Liver (tissue), 9 donors: Measurements from ENCODE around the gene PELI3. TPM values are rescaled to one million over a fixed set of nuclear protein-coding genes. Genes with fewer than 3 reads are reported as not detected.

Experiments
- DNase-seq: peaks from one replicate; pipeline ENCODE4 v3.0.0-alpha.2; 2017; ENCODE audit warnings: low spot score
- H3K27ac ChIP-seq, 2 donors: one replicate each; pipeline ENCODE4 v1.7.0; 2013; ENCODE audit warnings: inconsistent platforms in 2 of 2, low read length in 2 of 2, control low read depth in 1 of 2, low read depth in 1 of 2, mild to moderate bottlenecking in 1 of 2
- H3K27me3 ChIP-seq, 4 donors: one replicate each; pipeline versions ENCODE4 v1.6.1 to v1.7.0; 2013; ENCODE audit warnings: low read length in 3 of 4, inconsistent platforms in 1 of 4, mild to moderate bottlenecking in 1 of 4, moderate library complexity in 1 of 4; ENCODE audit not compliant: control insufficient read depth in 4 of 4, insufficient read depth in 4 of 4
- H3K36me3 ChIP-seq, 4 donors: one replicate each; pipeline versions ENCODE4 v1.6.1 to v1.7.0; 2013; ENCODE audit warnings: low read length in 3 of 4, mild to moderate bottlenecking in 3 of 4, low read depth in 1 of 4, moderate library complexity in 1 of 4; ENCODE audit not compliant: control insufficient read depth in 4 of 4, insufficient read depth in 3 of 4
- H3K4me1 ChIP-seq, 4 donors: one replicate each; pipeline versions ENCODE4 v1.6.1 to v1.7.0; 2013; ENCODE audit warnings: low read length in 3 of 4, mild to moderate bottlenecking in 3 of 4, moderate library complexity in 1 of 4; ENCODE audit not compliant: control insufficient read depth in 4 of 4, insufficient read depth in 4 of 4
- H3K4me3 ChIP-seq, 3 donors: one replicate each; pipeline versions ENCODE4 v1.6.1 to v1.7.0; 2013; ENCODE audit warnings: low read length in 3 of 3, control low read depth in 1 of 3, low read depth in 1 of 3, mild to moderate bottlenecking in 1 of 3
- H3K9ac ChIP-seq, 2 donors: one replicate each; pipeline ENCODE4 v1.7.0; 2013; ENCODE audit warnings: low read length in 2 of 2, mild to moderate bottlenecking in 2 of 2, moderate library complexity in 2 of 2, control low read depth in 1 of 2, low read depth in 1 of 2
- H3K9me3 ChIP-seq, 4 donors: one replicate each; pipeline versions ENCODE4 v1.6.1 to v1.7.0; 2013; ENCODE audit warnings: low read length in 3 of 4; ENCODE audit not compliant: control insufficient read depth in 4 of 4
- EGR1 ChIP-seq, 2 donors: IDR thresholded peaks; 2 replicates each; pipeline ENCODE4 v1.6.1; 2016 to 2018; ENCODE audit warnings: antibody characterized with exemption in 2 of 2, low read depth in 2 of 2
- FOXA1 ChIP-seq: IDR thresholded peaks from 2 replicates; pipeline ENCODE4 v1.6.1; 2016; ENCODE audit warnings: antibody characterized with exemption
- FOXA2 ChIP-seq: IDR thresholded peaks from 2 replicates; pipeline ENCODE4 v1.6.1; 2016; ENCODE audit warnings: antibody characterized with exemption
- GABPA ChIP-seq, 2 donors: IDR thresholded peaks in 1 of 2; conservative IDR thresholded peaks in 1 of 2; 2 replicates each; pipeline ENCODE4 v1.6.1; 2016; ENCODE audit warnings: antibody characterized with exemption in 2 of 2, mild to moderate bottlenecking in 1 of 2, moderate library complexity in 1 of 2
- HNF4A ChIP-seq, 2 donors: conservative IDR thresholded peaks; 2 replicates each; pipeline ENCODE4 v1.6.1; 2016; ENCODE audit warnings: antibody characterized with exemption in 2 of 2, mild to moderate bottlenecking in 2 of 2
- HNF4G ChIP-seq: IDR thresholded peaks from 2 replicates; pipeline ENCODE4 v1.6.1; 2016; ENCODE audit warnings: antibody characterized with exemption
- JUND ChIP-seq, 2 donors: IDR thresholded peaks; 2 replicates each; pipeline ENCODE4 v1.6.1; 2016; ENCODE audit warnings: antibody characterized with exemption in 2 of 2
- NR2F2 ChIP-seq: IDR thresholded peaks from 2 replicates; pipeline ENCODE4 v1.6.1; 2016; ENCODE audit warnings: antibody characterized with exemption
- RAD21 ChIP-seq, 2 donors: IDR thresholded peaks; 2 replicates each; pipeline ENCODE4 v1.6.1; 2016; ENCODE audit warnings: antibody characterized with exemption in 2 of 2, mild to moderate bottlenecking in 2 of 2
- RXRA ChIP-seq, 2 donors: IDR thresholded peaks; 2 replicates each; pipeline ENCODE4 v1.6.1; 2017 to 2018; ENCODE audit warnings: antibody characterized with exemption in 2 of 2, mild to moderate bottlenecking in 1 of 2
- TAF1 ChIP-seq: conservative IDR thresholded peaks from 2 replicates; pipeline ENCODE4 v1.6.1; 2016; ENCODE audit warnings: antibody characterized with exemption, mild to moderate bottlenecking
- YY1 ChIP-seq: IDR thresholded peaks from 2 replicates; pipeline ENCODE4 v1.6.1; 2016; ENCODE audit warnings: antibody characterized with exemption, mild to moderate bottlenecking
- WGBS: extraction: QIAGEN DNeasy Blood & Tissue Kit; methylation state at CpG from one replicate; pipeline ENCODE4 v1.1.7; 2013; 5-methylcytosine and 5-hydroxymethylcytosine counted together
- polyA plus RNA-seq, 2 donors: library from polyadenylated mRNA; stranded (reverse) in 1 of 2; unstranded in 1 of 2; fragments of 200-250 nt in 1 of 2; fragments of >200 nt in 1 of 2; fragmentation: Nextera tagmentation in 1 of 2; extraction: Ambion mirVana in 1 of 2; gene quantifications; one replicate each; pipeline versions ENCODE4 v1.2.1 to v1.2.3, GENCODE V29; 2013 to 2015
- total RNA-seq, 2 donors: library from RNA; depleted of rRNA; stranded (reverse); fragments of >200 nt; gene quantifications; one replicate each; pipeline ENCODE4 v1.2.3, GENCODE V29; 2014
- TF ChIP-seq, protein P1 (sequence below): IDR thresholded peaks from 2 replicates; pipeline ENCODE4 v1.6.1; 2016; ENCODE audit warnings: antibody characterized with exemption
- TF ChIP-seq, protein P2 (sequence below): IDR thresholded peaks from 2 replicates; pipeline ENCODE4 v1.6.1; 2016; ENCODE audit warnings: antibody characterized with exemption
- TF ChIP-seq, protein P3 (sequence below): IDR thresholded peaks from 2 replicates; pipeline ENCODE4 v1.6.1; 2016; ENCODE audit warnings: antibody characterized with exemption, mild to moderate bottlenecking
- TF ChIP-seq, protein P4 (sequence below): fragments of 150-350 bp; IDR thresholded peaks from 2 replicates; pipeline ENCODE4 v1.5.1; 2017; ENCODE audit warnings: improper control_type of control experiment, low read depth, low read length; ENCODE audit not compliant: missing input control
- TF ChIP-seq, protein P5 (sequence below): IDR thresholded peaks from 2 replicates; pipeline ENCODE4 v1.6.1; 2016; ENCODE audit warnings: antibody characterized with exemption
- donor health status: healthy.
- donor health status: healthy.
- donor health status: healthy.
- donor health status: healthy.
- donor health status: healthy.

PELI3 gene
- total and polyA plus RNA-seq, 4 donors = 1.7 to 5.4 (median 2.1) TPM

DNA sequence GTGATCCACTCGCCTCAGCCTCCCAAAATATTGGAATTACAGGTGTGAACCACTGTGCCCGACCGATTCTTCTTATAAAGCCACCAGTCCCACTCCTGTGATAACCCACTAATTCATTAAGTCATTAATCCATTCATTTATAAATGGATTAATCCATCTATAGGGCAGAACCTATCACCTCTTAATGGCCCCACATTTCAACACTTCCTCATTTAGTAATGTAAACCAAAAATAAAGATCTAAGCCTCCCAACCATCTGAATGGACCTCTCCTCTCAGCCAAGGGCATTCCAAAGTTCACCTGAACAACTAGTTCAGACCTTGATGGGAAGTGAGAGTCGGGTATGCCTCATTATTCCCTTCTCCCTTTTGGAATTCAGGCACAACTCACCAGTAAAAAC lies 18.2 kb upstream of the PELI3 start:
- Histone ChIP-seq H3K27ac (no peak overlapping the region), H3K36me3 (no peaks in the 10 kb centered on the region), H3K27me3 (peaks cover 0 to 2% (median 0%) of the 10 kb centered on the region in 4 donors), H3K4me1 (no peaks in the 10 kb centered on the region), H3K9me3 (no peaks in the 10 kb centered on the region), H3K4me3 (no peak overlapping the region), H3K9ac (no peak overlapping the region)
- WGBS = 73% methylated on average over 4 of the region's 4 CpGs
- DNase-seq = no peak
- TF ChIP-seq, protein P1, sequence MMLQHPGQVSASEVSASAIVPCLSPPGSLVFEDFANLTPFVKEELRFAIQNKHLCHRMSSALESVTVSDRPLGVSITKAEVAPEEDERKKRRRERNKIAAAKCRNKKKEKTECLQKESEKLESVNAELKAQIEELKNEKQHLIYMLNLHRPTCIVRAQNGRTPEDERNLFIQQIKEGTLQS = no peak
- TF ChIP-seq RAD21 (IDR thresholded peaks at IDR 0.05) = no peak
- no peak for TF ChIP-seq NR2F2
- TF ChIP-seq EGR1 (IDR thresholded peaks at IDR 0.05; ENCODE audit: low read depth in 2 of 2) = no peak
- TF ChIP-seq FOXA2 = no peak
- no peak for TF ChIP-seq FOXA1
- TF ChIP-seq, protein P2, sequence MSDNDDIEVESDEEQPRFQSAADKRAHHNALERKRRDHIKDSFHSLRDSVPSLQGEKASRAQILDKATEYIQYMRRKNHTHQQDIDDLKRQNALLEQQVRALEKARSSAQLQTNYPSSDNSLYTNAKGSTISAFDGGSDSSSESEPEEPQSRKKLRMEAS = no peak
- TF ChIP-seq, protein P3, sequence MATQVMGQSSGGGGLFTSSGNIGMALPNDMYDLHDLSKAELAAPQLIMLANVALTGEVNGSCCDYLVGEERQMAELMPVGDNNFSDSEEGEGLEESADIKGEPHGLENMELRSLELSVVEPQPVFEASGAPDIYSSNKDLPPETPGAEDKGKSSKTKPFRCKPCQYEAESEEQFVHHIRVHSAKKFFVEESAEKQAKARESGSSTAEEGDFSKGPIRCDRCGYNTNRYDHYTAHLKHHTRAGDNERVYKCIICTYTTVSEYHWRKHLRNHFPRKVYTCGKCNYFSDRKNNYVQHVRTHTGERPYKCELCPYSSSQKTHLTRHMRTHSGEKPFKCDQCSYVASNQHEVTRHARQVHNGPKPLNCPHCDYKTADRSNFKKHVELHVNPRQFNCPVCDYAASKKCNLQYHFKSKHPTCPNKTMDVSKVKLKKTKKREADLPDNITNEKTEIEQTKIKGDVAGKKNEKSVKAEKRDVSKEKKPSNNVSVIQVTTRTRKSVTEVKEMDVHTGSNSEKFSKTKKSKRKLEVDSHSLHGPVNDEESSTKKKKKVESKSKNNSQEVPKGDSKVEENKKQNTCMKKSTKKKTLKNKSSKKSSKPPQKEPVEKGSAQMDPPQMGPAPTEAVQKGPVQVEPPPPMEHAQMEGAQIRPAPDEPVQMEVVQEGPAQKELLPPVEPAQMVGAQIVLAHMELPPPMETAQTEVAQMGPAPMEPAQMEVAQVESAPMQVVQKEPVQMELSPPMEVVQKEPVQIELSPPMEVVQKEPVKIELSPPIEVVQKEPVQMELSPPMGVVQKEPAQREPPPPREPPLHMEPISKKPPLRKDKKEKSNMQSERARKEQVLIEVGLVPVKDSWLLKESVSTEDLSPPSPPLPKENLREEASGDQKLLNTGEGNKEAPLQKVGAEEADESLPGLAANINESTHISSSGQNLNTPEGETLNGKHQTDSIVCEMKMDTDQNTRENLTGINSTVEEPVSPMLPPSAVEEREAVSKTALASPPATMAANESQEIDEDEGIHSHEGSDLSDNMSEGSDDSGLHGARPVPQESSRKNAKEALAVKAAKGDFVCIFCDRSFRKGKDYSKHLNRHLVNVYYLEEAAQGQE = no peak
- no peak for TF ChIP-seq HNF4G
- TF ChIP-seq RXRA (IDR thresholded peaks at IDR 0.05) = no peak
- no peak for TF ChIP-seq GABPA (IDR thresholded peaks at IDR 0.05 in 1 of 2, conservative IDR thresholded peaks at IDR 0.05 in 1 of 2)

DNA sequence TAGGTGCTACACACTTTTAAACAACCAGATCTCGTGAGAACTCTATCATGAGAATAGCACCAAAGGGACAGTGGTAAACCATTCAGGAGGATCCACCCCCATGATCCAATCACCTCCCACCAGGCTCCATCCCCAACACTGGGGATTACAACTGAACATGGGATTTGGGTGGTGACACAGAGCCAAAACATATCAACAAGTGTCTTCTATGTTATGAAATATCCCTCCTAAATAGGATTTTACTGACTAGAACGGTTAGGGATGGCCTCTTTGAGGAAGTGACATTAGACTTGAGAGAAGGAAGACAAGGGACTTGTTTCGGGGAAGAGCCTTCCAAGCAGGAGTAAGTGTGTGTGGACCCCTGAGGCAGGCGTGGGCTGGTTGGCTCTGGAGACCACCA lies 16.1 kb upstream of the PELI3 start:
- no peaks in the 10 kb centered on the region for H3K4me1 ChIP-seq
- H3K27ac ChIP-seq = no peak overlapping the region
- no peak for DNase-seq
- no peaks in the 10 kb centered on the region for H3K36me3 ChIP-seq
- TF ChIP-seq FOXA1 (no peak), HNF4A (conservative IDR thresholded peaks at IDR 0.05) (no peak), HNF4G (no peak), RAD21 (IDR thresholded peaks at IDR 0.05) (no peak), JUND (IDR thresholded peaks at IDR 0.05) (no peak), RXRA (IDR thresholded peaks at IDR 0.05) (no peak), FOXA2 (no peak), TAF1 (no peak), GABPA (IDR thresholded peaks at IDR 0.05 in 1 of 2, conservative IDR thresholded peaks at IDR 0.05 in 1 of 2) (no peak), NR2F2 (no peak), YY1 (no peak)
- TF ChIP-seq, protein P2 = no peak
- TF ChIP-seq, protein P1 = no peak
- TF ChIP-seq, protein P3 = no peak
- TF ChIP-seq, protein P4, sequence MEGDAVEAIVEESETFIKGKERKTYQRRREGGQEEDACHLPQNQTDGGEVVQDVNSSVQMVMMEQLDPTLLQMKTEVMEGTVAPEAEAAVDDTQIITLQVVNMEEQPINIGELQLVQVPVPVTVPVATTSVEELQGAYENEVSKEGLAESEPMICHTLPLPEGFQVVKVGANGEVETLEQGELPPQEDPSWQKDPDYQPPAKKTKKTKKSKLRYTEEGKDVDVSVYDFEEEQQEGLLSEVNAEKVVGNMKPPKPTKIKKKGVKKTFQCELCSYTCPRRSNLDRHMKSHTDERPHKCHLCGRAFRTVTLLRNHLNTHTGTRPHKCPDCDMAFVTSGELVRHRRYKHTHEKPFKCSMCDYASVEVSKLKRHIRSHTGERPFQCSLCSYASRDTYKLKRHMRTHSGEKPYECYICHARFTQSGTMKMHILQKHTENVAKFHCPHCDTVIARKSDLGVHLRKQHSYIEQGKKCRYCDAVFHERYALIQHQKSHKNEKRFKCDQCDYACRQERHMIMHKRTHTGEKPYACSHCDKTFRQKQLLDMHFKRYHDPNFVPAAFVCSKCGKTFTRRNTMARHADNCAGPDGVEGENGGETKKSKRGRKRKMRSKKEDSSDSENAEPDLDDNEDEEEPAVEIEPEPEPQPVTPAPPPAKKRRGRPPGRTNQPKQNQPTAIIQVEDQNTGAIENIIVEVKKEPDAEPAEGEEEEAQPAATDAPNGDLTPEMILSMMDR = no peak
- TF ChIP-seq, protein P5, sequence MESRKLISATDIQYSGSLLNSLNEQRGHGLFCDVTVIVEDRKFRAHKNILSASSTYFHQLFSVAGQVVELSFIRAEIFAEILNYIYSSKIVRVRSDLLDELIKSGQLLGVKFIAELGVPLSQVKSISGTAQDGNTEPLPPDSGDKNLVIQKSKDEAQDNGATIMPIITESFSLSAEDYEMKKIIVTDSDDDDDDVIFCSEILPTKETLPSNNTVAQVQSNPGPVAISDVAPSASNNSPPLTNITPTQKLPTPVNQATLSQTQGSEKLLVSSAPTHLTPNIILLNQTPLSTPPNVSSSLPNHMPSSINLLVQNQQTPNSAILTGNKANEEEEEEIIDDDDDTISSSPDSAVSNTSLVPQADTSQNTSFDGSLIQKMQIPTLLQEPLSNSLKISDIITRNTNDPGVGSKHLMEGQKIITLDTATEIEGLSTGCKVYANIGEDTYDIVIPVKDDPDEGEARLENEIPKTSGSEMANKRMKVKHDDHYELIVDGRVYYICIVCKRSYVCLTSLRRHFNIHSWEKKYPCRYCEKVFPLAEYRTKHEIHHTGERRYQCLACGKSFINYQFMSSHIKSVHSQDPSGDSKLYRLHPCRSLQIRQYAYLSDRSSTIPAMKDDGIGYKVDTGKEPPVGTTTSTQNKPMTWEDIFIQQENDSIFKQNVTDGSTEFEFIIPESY = no peak
- no peak overlapping the region for H3K4me3 ChIP-seq
- no peak overlapping the region for H3K9ac ChIP-seq
- H3K9me3 ChIP-seq = no peaks in the 10 kb centered on the region
- WGBS = 60% methylated on average over 4 of the region's 4 CpGs
- H3K27me3 ChIP-seq = peaks cover 0 to 2% (median 0%) of the 10 kb centered on the region in 4 donors
